HepG2 (cell line): ENCODE data around the gene C10orf90. TPM values are rescaled to one million over a fixed set of nuclear protein-coding genes. Genes with fewer than 3 reads are reported as not detected.

Source experiments
- ATAC-seq: fragments of 200-7000 bp; cut with Tn5 transposase; 3 replicates; pipeline ENCODE4 v1.9.1; 2020; ENCODE audit warnings: mild to moderate bottlenecking, moderate library complexity
- BruUV-seq: library from RNA; stranded (reverse); fragments of 400-500 nt; replicated peaks from 2 replicates; lab custom pipeline; 2021; lab: Mats Ljungman, UMichigan
- CTCF ChIA-PET: fragments of 300-600 bp; formaldehyde crosslinking; extraction: SDS; loops from one replicate; lab custom pipeline; 2021; ENCODE audit warnings: low total read pairs, inconsistent platforms, low intra/inter-chr PET ratio; lab: Yijun Ruan, JAX
- POLR2A ChIA-PET: fragments of 350-600 bp; sonication (Branson Sonifier 250); formaldehyde crosslinking; loops from one replicate; lab custom pipeline; 2020; ENCODE audit warnings: antibody characterized with exemption, inconsistent platforms; lab: Yijun Ruan, JAX
- DNase-seq: peaks from one replicate; pipeline ENCODE4 v3.0.0-alpha.2; 2015; ENCODE audit warnings: low spot score
- FAIRE-seq: peaks from 3 replicates; lab custom pipeline; 2011; peaks lifted over from hg19 to GRCh38; lab: Jason Lieb, UNC
- H2AFZ ChIP-seq: one replicate; pipeline ENCODE4 v1.6.1; 2011; ENCODE audit warnings: low read length, inconsistent platforms
- H3K27ac ChIP-seq: fragments of 300-600 bp; 3 replicates; pipeline ENCODE4 v1.8.0; 2011; ENCODE audit warnings: mixed run types, mild to moderate bottlenecking, mixed read lengths, low read length, inconsistent platforms; ENCODE audit not compliant: insufficient read depth; ENCODE audit errors: extremely low read length
- H3K27me3 ChIP-seq, 2 experiments: fragments of 200-600 bp in 1 of 2; 2 replicates in 1 of 2; 3 replicates in 1 of 2; pipeline versions ENCODE4 v1.6.0 to v1.8.0; 2011; ENCODE audit warnings: low read length in 2 of 2, mild to moderate bottlenecking in 2 of 2, moderate library complexity in 2 of 2, inconsistent platforms in 1 of 2; ENCODE audit not compliant: insufficient read depth in 2 of 2, control insufficient read depth in 1 of 2
- H3K36me3 ChIP-seq, 2 experiments: fragments of 200-600 bp in 1 of 2; replicated peaks in 1 of 2; 2 replicates in 1 of 2; 3 replicates in 1 of 2; pipeline versions ENCODE4 v1.5.1 to v1.8.0; 2011; ENCODE audit warnings: low read length in 2 of 2, inconsistent platforms in 1 of 2; ENCODE audit not compliant: insufficient read depth in 2 of 2, control insufficient read depth in 1 of 2
- H3K4me1 ChIP-seq: 2 replicates; pipeline ENCODE4 v1.5.1; 2012; ENCODE audit warnings: low read length, inconsistent platforms; ENCODE audit not compliant: insufficient read depth
- H3K4me2 ChIP-seq: 2 replicates; pipeline ENCODE4 v1.6.0; 2011; ENCODE audit warnings: low read depth, low read length, inconsistent platforms
- H3K4me3 ChIP-seq, 3 experiments: fragments of 200-600 bp in 1 of 3; sonication (generic), shearing (Covaris generic) in 1 of 3; replicated peaks in 1 of 3; 2 replicates each; pipeline ENCODE4 v1.5.1; 2011 to 2016; ENCODE audit warnings: low read length in 3 of 3, inconsistent platforms in 2 of 3, low read depth in 2 of 3, mild to moderate bottlenecking in 2 of 3, control low read depth in 1 of 3, mixed read lengths in 1 of 3; ENCODE audit not compliant: insufficient read depth in 1 of 3
- H3K79me2 ChIP-seq: one replicate; pipeline ENCODE4 v1.6.1; 2011; ENCODE audit warnings: low read length, inconsistent platforms; ENCODE audit not compliant: insufficient read depth
- H3K9ac ChIP-seq: 2 replicates; pipeline ENCODE4 v1.6.0; 2011; ENCODE audit warnings: mild to moderate bottlenecking, low read depth, low read length, inconsistent platforms; ENCODE audit not compliant: insufficient read depth
- H3K9me3 ChIP-seq: 2 replicates; pipeline ENCODE4 v1.5.1; 2012; ENCODE audit warnings: mild to moderate bottlenecking, low read length
- H4K20me1 ChIP-seq: 2 replicates; pipeline ENCODE4 v1.6.0; 2011; ENCODE audit warnings: inconsistent platforms, mild to moderate bottlenecking, low read length, moderate library complexity; ENCODE audit not compliant: insufficient read depth
- FOXP1 ChIP-seq, 2 experiments: fragments of 450-650 bp in 1 of 2; IDR thresholded peaks; 2 replicates each; pipeline ENCODE4 v1.6.1; 2017 to 2018; ENCODE audit warnings: antibody characterized with exemption in 1 of 2
- KMT2B ChIP-seq: IDR thresholded peaks from 2 replicates; pipeline ENCODE4 v1.6.1; 2016; ENCODE audit warnings: missing genetic modification reagents, missing compliant biosample characterization
- REXO4 ChIP-seq: sonication (generic); formaldehyde crosslinking; IDR thresholded peaks from 2 replicates; pipeline ENCODE4 v1.8.0; 2022; ENCODE audit warnings: missing genetic modification reagents, mild to moderate bottlenecking, borderline replicate concordance
- RFXAP ChIP-seq: sonication (generic); formaldehyde crosslinking; IDR thresholded peaks from 2 replicates; pipeline ENCODE4 v1.4.0; 2020; ENCODE audit warnings: missing genetic modification reagents, borderline replicate concordance
- TBP ChIP-seq: sonication (generic); formaldehyde crosslinking; IDR thresholded peaks from 2 replicates; pipeline ENCODE4 v1.5.0; 2020; ENCODE audit warnings: missing genetic modification reagents
- ZBTB20 ChIP-seq: sonication (generic); formaldehyde crosslinking; IDR thresholded peaks from 2 replicates; pipeline ENCODE4 v1.8.1; 2023; ENCODE audit warnings: missing genetic modification reagents, low read depth, mild to moderate bottlenecking, borderline replicate concordance
- ZKSCAN8 ChIP-seq: IDR thresholded peaks from 2 replicates; pipeline ENCODE4 v1.6.1; 2016; ENCODE audit warnings: borderline replicate concordance, missing genetic modification reagents, missing compliant biosample characterization
- ZNF101 ChIP-seq: sonication (generic); formaldehyde crosslinking; IDR thresholded peaks from 2 replicates; pipeline ENCODE4 v1.4.0; 2020; ENCODE audit warnings: mild to moderate bottlenecking, low read depth, missing genetic modification reagents, borderline replicate concordance
- ZNF775 ChIP-seq: sonication (generic); formaldehyde crosslinking; IDR thresholded peaks from 2 replicates; pipeline ENCODE4 v1.4.0; 2020; ENCODE audit warnings: missing genetic modification reagents, mild to moderate bottlenecking, moderate library complexity, borderline replicate concordance
- ZNF850 ChIP-seq: sonication (generic); formaldehyde crosslinking; conservative IDR thresholded peaks from 2 replicates; pipeline ENCODE4 v1.9.0; 2021; ENCODE audit warnings: mild to moderate bottlenecking, missing genetic modification reagents
- WGBS: methylation state at CpG from one replicate; pipeline ENCODE4 v1.1.6; 2017; ENCODE audit warnings: low lambda C conversion rate; 5-methylcytosine and 5-hydroxymethylcytosine counted together
- in situ Hi-C: cut with HindIII; loops from 2 replicates; pipeline ENCODE4 v1.10.0; 2017; ENCODE audit warnings: low pct_unique_long_range_greater_than_20kb; ENCODE audit not compliant: extremely low pct_ligation_motif_present
- intact Hi-C: fragments of 100-400 bp; cut with micrococcal nuclease; formaldehyde crosslinking; loops from one replicate; pipeline ENCODE4 v1.10.0; 2022; ENCODE audit not compliant: unreplicated experiment
- polyA plus RNA-seq, 8 experiments: library from polyadenylated mRNA; depleted of rRNA in 3 of 8; stranded (reverse) in 7 of 8; unstranded in 1 of 8; fragments of >200 nt; fragmentation: Illumina TruSeq in 4 of 8; extraction: Trizol in 4 of 8; gene quantifications; 2 replicates each; pipeline versions ENCODE4 v1.2.1 to v1.2.3, GENCODE V29; 2011 to 2016; ENCODE audit warnings: low read depth in 4 of 8, missing spikeins in 1 of 8, mixed read lengths in 1 of 8; ENCODE audit not compliant: insufficient read depth in 1 of 8
- total RNA-seq, 5 experiments: library from RNA; depleted of rRNA; stranded (reverse); fragments of >200 nt; fragmentation: Illumina TruSeq; extraction: Trizol; gene quantifications; 2 replicates each; pipeline ENCODE4 v1.2.3, GENCODE V29; 2016; ENCODE audit warnings: low read depth in 1 of 5
- TF ChIP-seq, protein P1 (sequence below): sonication (generic); formaldehyde crosslinking; IDR thresholded peaks from 2 replicates; pipeline ENCODE4 v1.4.0; 2020; ENCODE audit warnings: missing genetic modification reagents
- TF ChIP-seq, protein P2 (sequence below): IDR thresholded peaks from 2 replicates; pipeline ENCODE4 v1.6.1; 2016; ENCODE audit warnings: mild to moderate bottlenecking, missing biosample characterization, missing genetic modification reagents
- TF ChIP-seq, protein P3 (sequence below): sonication (generic); formaldehyde crosslinking; IDR thresholded peaks from 2 replicates; pipeline ENCODE4 v1.4.0; 2020; ENCODE audit warnings: mild to moderate bottlenecking, missing genetic modification reagents
- TF ChIP-seq, protein P4 (sequence below): sonication (generic); formaldehyde crosslinking; IDR thresholded peaks from 2 replicates; pipeline ENCODE4 v1.5.0; 2020; ENCODE audit warnings: mild to moderate bottlenecking, missing genetic modification reagents, moderate library complexity
- TF ChIP-seq, protein P5 (sequence below): sonication (generic); formaldehyde crosslinking; IDR thresholded peaks from 2 replicates; pipeline ENCODE4 v1.8.0; 2022; ENCODE audit warnings: mild to moderate bottlenecking, missing genetic modification reagents; ENCODE audit not compliant: insufficient replicate concordance
- TF ChIP-seq, protein P6 (sequence below): IDR thresholded peaks from 2 replicates; pipeline ENCODE4 v1.6.1; 2016; ENCODE audit warnings: low read depth, control low read depth

The C10orf90 gene
- total and polyA plus RNA-seq, 2 of the 13 experiments (the other 11 are each of a cell fraction or from before 2014, with no cell fraction given), result not detected

DNA sequence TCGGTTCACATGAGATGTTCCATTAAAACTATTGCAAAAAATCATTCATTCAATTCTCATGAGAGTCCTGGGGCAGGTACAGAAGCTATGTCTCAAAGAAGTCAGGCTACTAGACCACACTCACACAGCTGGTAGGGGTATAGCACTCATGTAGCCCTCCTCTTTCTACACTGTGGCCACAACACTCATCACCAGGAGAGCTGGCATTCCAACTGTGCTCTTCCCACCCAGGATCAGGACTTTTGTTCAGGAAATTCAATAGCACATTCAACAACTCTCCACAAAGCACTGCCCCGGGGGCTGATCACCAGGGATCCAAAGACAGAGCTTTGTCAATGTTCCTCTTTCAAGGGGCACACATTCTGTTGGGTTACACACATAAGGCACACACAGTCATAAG, 31.0 kb upstream of the C10orf90 start:
- TF ChIP-seq ZNF850 (CRISPR knock-in tag) (no peak), ZBTB20 (CRISPR knock-in tag) (no peak), TBP (CRISPR knock-in tag) (no peak), FOXP1 (IDR thresholded peaks at IDR 0.05) (no peak), FOXP1 (CRISPR knock-in tag; IDR thresholded peaks at IDR 0.05) (no peak), ZNF101 (no peak), ZKSCAN8 (CRISPR knock-in tag) (no peak), ZNF775 (CRISPR knock-in tag) (no peak), REXO4 (no peak), KMT2B (no peak), RFXAP (CRISPR knock-in tag) (no peak)
- TF ChIP-seq, protein P1, sequence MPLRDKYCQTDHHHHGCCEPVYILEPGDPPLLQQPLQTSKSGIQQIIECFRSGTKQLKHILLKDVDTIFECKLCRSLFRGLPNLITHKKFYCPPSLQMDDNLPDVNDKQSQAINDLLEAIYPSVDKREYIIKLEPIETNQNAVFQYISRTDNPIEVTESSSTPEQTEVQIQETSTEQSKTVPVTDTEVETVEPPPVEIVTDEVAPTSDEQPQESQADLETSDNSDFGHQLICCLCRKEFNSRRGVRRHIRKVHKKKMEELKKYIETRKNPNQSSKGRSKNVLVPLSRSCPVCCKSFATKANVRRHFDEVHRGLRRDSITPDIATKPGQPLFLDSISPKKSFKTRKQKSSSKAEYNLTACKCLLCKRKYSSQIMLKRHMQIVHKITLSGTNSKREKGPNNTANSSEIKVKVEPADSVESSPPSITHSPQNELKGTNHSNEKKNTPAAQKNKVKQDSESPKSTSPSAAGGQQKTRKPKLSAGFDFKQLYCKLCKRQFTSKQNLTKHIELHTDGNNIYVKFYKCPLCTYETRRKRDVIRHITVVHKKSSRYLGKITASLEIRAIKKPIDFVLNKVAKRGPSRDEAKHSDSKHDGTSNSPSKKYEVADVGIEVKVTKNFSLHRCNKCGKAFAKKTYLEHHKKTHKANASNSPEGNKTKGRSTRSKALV, result no peak
- TF ChIP-seq, protein P2, sequence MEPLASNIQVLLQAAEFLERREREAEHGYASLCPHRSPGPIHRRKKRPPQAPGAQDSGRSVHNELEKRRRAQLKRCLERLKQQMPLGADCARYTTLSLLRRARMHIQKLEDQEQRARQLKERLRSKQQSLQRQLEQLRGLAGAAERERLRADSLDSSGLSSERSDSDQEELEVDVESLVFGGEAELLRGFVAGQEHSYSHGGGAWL (CRISPR knock-in tag), result no peak
- TF ChIP-seq, protein P3, sequence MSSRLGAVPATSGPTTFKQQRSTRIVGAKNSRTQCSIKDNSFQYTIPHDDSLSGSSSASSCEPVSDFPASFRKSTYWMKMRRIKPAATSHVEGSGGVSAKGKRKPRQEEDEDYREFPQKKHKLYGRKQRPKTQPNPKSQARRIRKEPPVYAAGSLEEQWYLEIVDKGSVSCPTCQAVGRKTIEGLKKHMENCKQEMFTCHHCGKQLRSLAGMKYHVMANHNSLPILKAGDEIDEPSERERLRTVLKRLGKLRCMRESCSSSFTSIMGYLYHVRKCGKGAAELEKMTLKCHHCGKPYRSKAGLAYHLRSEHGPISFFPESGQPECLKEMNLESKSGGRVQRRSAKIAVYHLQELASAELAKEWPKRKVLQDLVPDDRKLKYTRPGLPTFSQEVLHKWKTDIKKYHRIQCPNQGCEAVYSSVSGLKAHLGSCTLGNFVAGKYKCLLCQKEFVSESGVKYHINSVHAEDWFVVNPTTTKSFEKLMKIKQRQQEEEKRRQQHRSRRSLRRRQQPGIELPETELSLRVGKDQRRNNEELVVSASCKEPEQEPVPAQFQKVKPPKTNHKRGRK, result no peak
- TF ChIP-seq, protein P4, sequence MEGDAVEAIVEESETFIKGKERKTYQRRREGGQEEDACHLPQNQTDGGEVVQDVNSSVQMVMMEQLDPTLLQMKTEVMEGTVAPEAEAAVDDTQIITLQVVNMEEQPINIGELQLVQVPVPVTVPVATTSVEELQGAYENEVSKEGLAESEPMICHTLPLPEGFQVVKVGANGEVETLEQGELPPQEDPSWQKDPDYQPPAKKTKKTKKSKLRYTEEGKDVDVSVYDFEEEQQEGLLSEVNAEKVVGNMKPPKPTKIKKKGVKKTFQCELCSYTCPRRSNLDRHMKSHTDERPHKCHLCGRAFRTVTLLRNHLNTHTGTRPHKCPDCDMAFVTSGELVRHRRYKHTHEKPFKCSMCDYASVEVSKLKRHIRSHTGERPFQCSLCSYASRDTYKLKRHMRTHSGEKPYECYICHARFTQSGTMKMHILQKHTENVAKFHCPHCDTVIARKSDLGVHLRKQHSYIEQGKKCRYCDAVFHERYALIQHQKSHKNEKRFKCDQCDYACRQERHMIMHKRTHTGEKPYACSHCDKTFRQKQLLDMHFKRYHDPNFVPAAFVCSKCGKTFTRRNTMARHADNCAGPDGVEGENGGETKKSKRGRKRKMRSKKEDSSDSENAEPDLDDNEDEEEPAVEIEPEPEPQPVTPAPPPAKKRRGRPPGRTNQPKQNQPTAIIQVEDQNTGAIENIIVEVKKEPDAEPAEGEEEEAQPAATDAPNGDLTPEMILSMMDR (CRISPR knock-in tag), result no peak
- TF ChIP-seq, protein P5, sequence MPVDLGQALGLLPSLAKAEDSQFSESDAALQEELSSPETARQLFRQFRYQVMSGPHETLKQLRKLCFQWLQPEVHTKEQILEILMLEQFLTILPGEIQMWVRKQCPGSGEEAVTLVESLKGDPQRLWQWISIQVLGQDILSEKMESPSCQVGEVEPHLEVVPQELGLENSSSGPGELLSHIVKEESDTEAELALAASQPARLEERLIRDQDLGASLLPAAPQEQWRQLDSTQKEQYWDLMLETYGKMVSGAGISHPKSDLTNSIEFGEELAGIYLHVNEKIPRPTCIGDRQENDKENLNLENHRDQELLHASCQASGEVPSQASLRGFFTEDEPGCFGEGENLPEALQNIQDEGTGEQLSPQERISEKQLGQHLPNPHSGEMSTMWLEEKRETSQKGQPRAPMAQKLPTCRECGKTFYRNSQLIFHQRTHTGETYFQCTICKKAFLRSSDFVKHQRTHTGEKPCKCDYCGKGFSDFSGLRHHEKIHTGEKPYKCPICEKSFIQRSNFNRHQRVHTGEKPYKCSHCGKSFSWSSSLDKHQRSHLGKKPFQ (CRISPR knock-in tag), result no peak
- TF ChIP-seq, protein P6, sequence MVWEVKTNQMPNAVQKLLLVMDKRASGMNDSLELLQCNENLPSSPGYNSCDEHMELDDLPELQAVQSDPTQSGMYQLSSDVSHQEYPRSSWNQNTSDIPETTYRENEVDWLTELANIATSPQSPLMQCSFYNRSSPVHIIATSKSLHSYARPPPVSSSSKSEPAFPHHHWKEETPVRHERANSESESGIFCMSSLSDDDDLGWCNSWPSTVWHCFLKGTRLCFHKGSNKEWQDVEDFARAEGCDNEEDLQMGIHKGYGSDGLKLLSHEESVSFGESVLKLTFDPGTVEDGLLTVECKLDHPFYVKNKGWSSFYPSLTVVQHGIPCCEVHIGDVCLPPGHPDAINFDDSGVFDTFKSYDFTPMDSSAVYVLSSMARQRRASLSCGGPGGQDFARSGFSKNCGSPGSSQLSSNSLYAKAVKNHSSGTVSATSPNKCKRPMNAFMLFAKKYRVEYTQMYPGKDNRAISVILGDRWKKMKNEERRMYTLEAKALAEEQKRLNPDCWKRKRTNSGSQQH (CRISPR knock-in tag), result no peak
- Histone ChIP-seq H3K36me3 (no peaks in the 10 kb centered on the region), H2AFZ (no peak overlapping the region), H3K9me3 (no peaks in the 10 kb centered on the region), H3K27ac (no peak overlapping the region), H3K4me1 (no peaks in the 10 kb centered on the region), H3K4me3 (no peak overlapping the region), H3K27me3 (peaks cover 2 to 5% of the 10 kb centered on the region in 2 experiments; a peak in 1 of 5 replicates), H3K4me2 (no peak overlapping the region), H4K20me1 (no peaks in the 10 kb centered on the region), H3K9ac (no peak overlapping the region), H3K79me2 (no peaks in the 10 kb centered on the region)
- WGBS, result 5% methylated on average over 2 of the region's 2 CpGs
- no peak for FAIRE-seq
- DNase-seq, result no peak
- ChIA-PET CTCF (no interaction called here), POLR2A (no interaction called here)
- ATAC-seq, result no peak
- intact Hi-C loops, result no loop called here
- in situ Hi-C loops, result no loop called here
- BruUV-seq, result no TSS peak
